SK-N-MC (cell line): ENCODE data around the gene FOXP1.

Source experiments
- DNase-seq: peaks from one replicate; pipeline ENCODE4 v3.0.0-alpha.2; 2011; ENCODE audit warnings: low read depth, low spot score
- H3K27ac ChIP-seq: fragments of 200-600 bp; sonication (generic); 2 replicates; pipeline ENCODE4 v1.5.1; 2016; ENCODE audit warnings: mixed run types
- H3K36me3 ChIP-seq: fragments of 200-600 bp; sonication (generic); 2 replicates; pipeline ENCODE4 v1.6.1; 2017; ENCODE audit warnings: antibody characterized with exemption, low read length, mixed read lengths; ENCODE audit not compliant: insufficient read depth
- H3K4me3 ChIP-seq: fragments of 200-600 bp; sonication (generic); 2 replicates; pipeline ENCODE4 v1.5.1; 2016
- H3K9ac ChIP-seq: fragments of 200-600 bp; sonication (generic); 2 replicates; pipeline ENCODE4 v1.8.0; 2017; ENCODE audit warnings: mixed run types, mixed read lengths; ENCODE audit not compliant: insufficient read length
- H3K9me3 ChIP-seq: fragments of 200-600 bp; sonication (generic); 2 replicates; pipeline ENCODE4 v1.6.1; 2017; ENCODE audit warnings: low read depth, mild to moderate bottlenecking, antibody characterized with exemption, low read length, moderate library complexity, mixed read lengths
- EZH2 ChIP-seq: fragments of 200-600 bp; sonication (generic); IDR thresholded peaks from one replicate; pipeline ENCODE4 v1.6.1; 2017; ENCODE audit warnings: antibody characterized with exemption
- FOXP2 ChIP-seq: optimal IDR thresholded peaks from 2 replicates; pipeline ENCODE3; 2011; ENCODE audit warnings: mild to moderate bottlenecking, moderate library complexity; ENCODE audit not compliant: insufficient read depth; ENCODE audit errors: extremely low read length, control extremely low read depth
- POLR2AphosphoS5 ChIP-seq: IDR thresholded peaks from 2 replicates; pipeline ENCODE4 v1.6.1; 2012; ENCODE audit warnings: mild to moderate bottlenecking, low read depth, low read length, borderline replicate concordance

The FOXP1 gene

GRCh38 chr3:71547249-71548198, 36.0 kb downstream of the FOXP1 start:
- H3K4me3 ChIP-seq = no peak overlapping the region
- no peak for DNase-seq

GRCh38 chr3:71546821-71547220, 36.7 kb downstream of the FOXP1 start:
- Histone ChIP-seq H3K36me3 (no peaks in the 10 kb centered on the region), H3K9me3 (no peaks in the 10 kb centered on the region), H3K27ac (no peak overlapping the region), H3K4me3 (no peak overlapping the region), H3K9ac (no peak overlapping the region)
- no peak for DNase-seq
- TF ChIP-seq POLR2AphosphoS5 = no peak
- no peak for TF ChIP-seq EZH2
- TF ChIP-seq FOXP2 = no peak

More at GRCh38 chr3:71547249-71548198, 36.0 kb downstream of the FOXP1 start:
- no peaks in the 10 kb centered on the region for H3K36me3 ChIP-seq
- no peaks in the 10 kb centered on the region for H3K9me3 ChIP-seq
- no peak for TF ChIP-seq POLR2AphosphoS5
- no peak for TF ChIP-seq EZH2
- no peak for TF ChIP-seq FOXP2
- no peak overlapping the region for H3K27ac ChIP-seq
- H3K9ac ChIP-seq = no peak overlapping the region

GRCh38 chr3:71545330-71545729, 38.2 kb downstream of the FOXP1 start:
- DNase-seq = no peak
- H3K4me3 ChIP-seq = no peak overlapping the region
- no peak for TF ChIP-seq FOXP2
- H3K9ac ChIP-seq = no peak overlapping the region
- no peaks in the 10 kb centered on the region for H3K9me3 ChIP-seq
- H3K36me3 ChIP-seq = no peaks in the 10 kb centered on the region
- H3K27ac ChIP-seq = no peak overlapping the region

- H3K27ac ChIP-seq = peak overlapping the region; percentile 87
- H3K36me3 ChIP-seq = no peaks in the 10 kb centered on the region
- DNase-seq = no peak
- TF ChIP-seq EZH2 (no peak), POLR2AphosphoS5 (no peak)
- no peak overlapping the region for H3K9ac ChIP-seq
- no peaks in the 10 kb centered on the region for H3K9me3 ChIP-seq
- peak overlapping the region; percentile 70; the same call in 1 of the 2 replicates for H3K4me3 ChIP-seq
These were observed 40.0 kb downstream of the FOXP1 start for GRCh38 chr3:71543371-71544016.

- Histone ChIP-seq H3K9me3 (no peaks in the 10 kb centered on the region), H3K36me3 (no peaks in the 10 kb centered on the region), H3K9ac (peak overlapping the region; percentile 51), H3K4me3 (peak overlapping the region; percentile 70), H3K27ac (peak overlapping the region; percentile 87)
- TF ChIP-seq EZH2 (no peak), POLR2AphosphoS5 (peak; percentile 48; the same call in 1 of the 2 replicates), FOXP2 (no peak)
- DNase-seq = peak; percentile 32
These were observed 40.8 kb downstream of the FOXP1 start for GRCh38 chr3:71542521-71543370.

GRCh38 chr3:71541313-71541712, 42.2 kb downstream of the FOXP1 start:
- DNase-seq = no peak
- H3K27ac ChIP-seq = no peak overlapping the region
- H3K9ac ChIP-seq = no peak overlapping the region

GRCh38 chr3:71537211-71537611, 46.3 kb downstream of the FOXP1 start:
- Histone ChIP-seq H3K27ac (no peak overlapping the region), H3K4me3 (no peak overlapping the region), H3K9ac (no peak overlapping the region), H3K9me3 (no peaks in the 10 kb centered on the region), H3K36me3 (no peaks in the 10 kb centered on the region)
- DNase-seq = no peak
- TF ChIP-seq FOXP2 = no peak
- TF ChIP-seq EZH2 = no peak
- no peak for TF ChIP-seq POLR2AphosphoS5

More at GRCh38 chr3:71541313-71541712, 42.2 kb downstream of the FOXP1 start:
- H3K9me3 ChIP-seq = no peaks in the 10 kb centered on the region
- no peak overlapping the region for H3K4me3 ChIP-seq
- no peaks in the 10 kb centered on the region for H3K36me3 ChIP-seq
- no peak for TF ChIP-seq FOXP2
- TF ChIP-seq EZH2 = no peak
- no peak for TF ChIP-seq POLR2AphosphoS5
